Sigmoid colon (tissue), 4 donors: ENCODE measurements around the gene MOB3B.

Source experiments
- POLR2A ChIP-seq, 2 donors: fragments of 450-650 bp; IDR thresholded peaks; one replicate each; pipeline ENCODE4 v1.6.1; 2016; ENCODE audit warnings: antibody characterized with exemption in 2 of 2, mild to moderate bottlenecking in 2 of 2, moderate library complexity in 2 of 2
- POLR2AphosphoS5 ChIP-seq, 4 donors: sonication (generic); formaldehyde crosslinking; IDR thresholded peaks; one replicate each; pipeline ENCODE4 v1.6.1; 2017; ENCODE audit warnings: antibody characterized with exemption in 4 of 4
- TF ChIP-seq, protein P1 (sequence below), 4 experiments: fragments of 450-650 bp in 3 of 4; fragments of 200-600 bp in 1 of 4; IDR thresholded peaks; one replicate each; pipeline ENCODE4 v1.5.1; 2016 to 2019; ENCODE audit warnings: antibody characterized with exemption in 4 of 4, mild to moderate bottlenecking in 3 of 4, moderate library complexity in 2 of 4

GRCh38 chr9:27412081-27412480, 117.5 kb downstream of the MOB3B start:
- TF ChIP-seq POLR2A (IDR thresholded peaks at IDR 0.05) = no peak
- TF ChIP-seq, protein P1, sequence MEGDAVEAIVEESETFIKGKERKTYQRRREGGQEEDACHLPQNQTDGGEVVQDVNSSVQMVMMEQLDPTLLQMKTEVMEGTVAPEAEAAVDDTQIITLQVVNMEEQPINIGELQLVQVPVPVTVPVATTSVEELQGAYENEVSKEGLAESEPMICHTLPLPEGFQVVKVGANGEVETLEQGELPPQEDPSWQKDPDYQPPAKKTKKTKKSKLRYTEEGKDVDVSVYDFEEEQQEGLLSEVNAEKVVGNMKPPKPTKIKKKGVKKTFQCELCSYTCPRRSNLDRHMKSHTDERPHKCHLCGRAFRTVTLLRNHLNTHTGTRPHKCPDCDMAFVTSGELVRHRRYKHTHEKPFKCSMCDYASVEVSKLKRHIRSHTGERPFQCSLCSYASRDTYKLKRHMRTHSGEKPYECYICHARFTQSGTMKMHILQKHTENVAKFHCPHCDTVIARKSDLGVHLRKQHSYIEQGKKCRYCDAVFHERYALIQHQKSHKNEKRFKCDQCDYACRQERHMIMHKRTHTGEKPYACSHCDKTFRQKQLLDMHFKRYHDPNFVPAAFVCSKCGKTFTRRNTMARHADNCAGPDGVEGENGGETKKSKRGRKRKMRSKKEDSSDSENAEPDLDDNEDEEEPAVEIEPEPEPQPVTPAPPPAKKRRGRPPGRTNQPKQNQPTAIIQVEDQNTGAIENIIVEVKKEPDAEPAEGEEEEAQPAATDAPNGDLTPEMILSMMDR (IDR thresholded peaks at IDR 0.05) = no peak
- no peak for TF ChIP-seq POLR2AphosphoS5 (IDR thresholded peaks at IDR 0.05)
